ENCODE data around the gene HP1BP3.

The HP1BP3 gene

GRCh38 chr1:20740781-20741180 is 46.3 kb downstream of the HP1BP3 start:
- DNase-seq (ENCODE audit: extremely low read depth, low read depth) = no peak
- TF ChIP-seq CTCF (IDR thresholded peaks at IDR 0.05; ENCODE audit: low read depth, low read length) = no peak

GRCh38 chr1:20739225-20739624 is 47.9 kb downstream of the HP1BP3 start:
- peak; percentile 27 for DNase-seq (ENCODE audit: extremely low read depth, low read depth)
- no peak for TF ChIP-seq CTCF (IDR thresholded peaks at IDR 0.05; ENCODE audit: low read depth, low read length)

DNA sequence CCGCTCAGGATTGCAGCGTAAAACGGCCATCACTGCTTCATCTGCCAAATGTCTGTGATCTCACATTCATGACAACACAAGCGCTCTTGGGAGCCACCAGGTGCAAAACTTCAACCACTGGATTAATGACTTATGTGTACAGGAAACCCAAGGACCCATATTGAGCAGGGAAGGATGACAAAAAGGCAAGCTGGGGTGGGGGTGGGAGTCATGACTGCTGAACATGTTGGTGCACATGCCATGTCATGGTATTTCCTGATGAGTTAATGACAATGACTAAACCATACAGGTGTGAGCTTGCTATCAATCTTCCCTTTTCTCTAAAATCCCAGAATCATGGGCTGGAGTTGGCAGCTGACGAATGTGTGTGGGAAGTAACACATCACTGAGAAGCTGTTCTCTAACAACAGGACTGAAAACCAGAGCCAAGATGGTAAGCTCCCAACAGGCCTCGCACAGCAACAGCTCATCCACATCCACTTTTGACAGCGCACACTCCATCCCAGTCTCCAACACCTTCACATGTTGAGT is 51.5 kb downstream of the HP1BP3 start:
- TF ChIP-seq CTCF (IDR thresholded peaks at IDR 0.05; ENCODE audit: low read depth, low read length) = no peak
- DNase-seq (ENCODE audit: extremely low read depth, low read depth) = no peak

DNA sequence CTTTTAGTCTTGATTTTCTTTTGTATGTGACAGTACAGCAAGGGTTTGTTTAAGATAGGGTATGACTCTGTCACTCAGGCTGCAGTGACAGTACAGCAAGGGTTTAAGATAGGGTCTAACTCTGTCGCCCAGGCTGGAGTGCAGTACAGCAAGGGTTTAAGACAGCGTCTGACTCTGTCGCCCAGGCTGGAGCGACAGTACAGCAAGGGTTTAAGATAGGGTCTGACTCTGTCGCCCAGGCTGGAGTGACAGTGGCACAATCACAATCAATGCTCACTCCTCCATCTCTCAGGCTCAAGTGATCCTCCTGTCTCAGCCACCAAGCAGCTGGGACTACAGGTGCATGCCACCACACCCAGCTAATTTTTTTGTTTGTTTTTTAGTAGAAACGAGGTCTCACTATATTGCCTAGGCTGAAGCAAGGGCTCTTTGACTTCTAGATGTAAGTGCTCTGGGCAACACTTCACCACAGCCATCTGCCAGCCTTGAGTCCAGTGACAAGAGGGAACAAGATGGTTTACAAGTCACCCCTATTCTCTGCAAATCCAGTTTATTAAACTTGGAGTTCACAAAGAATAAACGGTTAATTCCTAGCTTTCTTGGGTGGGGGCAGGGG is 53.6 kb downstream of the HP1BP3 start:
- TF ChIP-seq CTCF (IDR thresholded peaks at IDR 0.05; ENCODE audit: low read depth, low read length) = no peak
- no peak for DNase-seq (ENCODE audit: extremely low read depth, low read depth)

- peak; percentile 74 for DNase-seq (ENCODE audit: extremely low read depth, low read depth)
- TF ChIP-seq CTCF (IDR thresholded peaks at IDR 0.05; ENCODE audit: low read depth, low read length) = peak; percentile 26
Observed at GRCh38 chr1:20732588-20733359, 54.3 kb downstream of the HP1BP3 start, which contains the start of gene SH2D5. Gene SH2D5, minus strand, starts transcription at chr1:20732703. Its CDS starts 4,659 bp downstream, at chr1:20728044.

GRCh38 chr1:20732071-20732587 is 55.0 kb downstream of the HP1BP3 start:
- TF ChIP-seq CTCF (IDR thresholded peaks at IDR 0.05; ENCODE audit: low read depth, low read length) = no peak
- DNase-seq (ENCODE audit: extremely low read depth, low read depth) = no peak
